UCSD-AML1 (cell line): ENCODE results near the gene MAFG.

Experiments used
- DNase-seq: peaks from one replicate; lab custom pipeline; 2025; ENCODE audit not compliant: unreplicated experiment; lab: John Stamatoyannopoulos, UW

The MAFG gene

GRCh38 chr17:81869221-81870130 is 58.1 kb downstream of the MAFG start:
- no peak for DNase-seq

- no peak for DNase-seq
Measured at GRCh38 chr17:81868674-81869220, 58.8 kb downstream of the MAFG start.
